GM12878 (cell line): ENCODE measurements around the gene COL3A1. TPM values are rescaled to one million over a fixed set of nuclear protein-coding genes. Genes with fewer than 3 reads are reported as not detected.

Experiments
- ATAC-seq: fragments of 200-7000 bp; cut with Tn5 transposase; 3 replicates; pipeline ENCODE4 v1.9.1; 2020; ENCODE audit warnings: mild to moderate bottlenecking, moderate library complexity
- BruUV-seq: library from RNA; stranded (reverse); fragments of 400-500 nt; replicated peaks from 2 replicates; lab custom pipeline; 2021; lab: Mats Ljungman, UMichigan
- CTCF ChIA-PET: fragments of 300-600 bp; sonication (Branson Sonifier 250); formaldehyde crosslinking; extraction: SDS; loops from one replicate; lab custom pipeline; 2021; ENCODE audit warnings: inconsistent platforms; lab: Yijun Ruan, JAX
- POLR2A ChIA-PET: fragments of 350-600 bp; formaldehyde crosslinking; extraction: SDS; loops from one replicate; lab custom pipeline; 2021; ENCODE audit warnings: inconsistent platforms; lab: Charles Lee
- RAD21 ChIA-PET: fragments of 300-600 bp; sonication (Branson Sonifier 250); formaldehyde crosslinking; loops from one replicate; lab custom pipeline; 2023; ENCODE audit warnings: antibody characterized with exemption; ENCODE audit not compliant: unreplicated experiment; lab: Charles Lee
- SMC1A ChIA-PET: fragments of 300-600 bp; sonication (Branson Sonifier 250); formaldehyde crosslinking; loops from one replicate; lab custom pipeline; 2023; ENCODE audit not compliant: unreplicated experiment, uncharacterized antibody; lab: Charles Lee
- DNase-seq: peaks from one replicate; pipeline ENCODE4 v3.0.0-alpha.2; 2011; ENCODE audit warnings: low read depth, low spot score
- FAIRE-seq: peaks from 3 replicates; lab custom pipeline; 2011; peaks lifted over from hg19 to GRCh38; lab: Jason Lieb, UNC
- H2AFZ ChIP-seq: 2 replicates; pipeline ENCODE4 v1.6.0; 2011; ENCODE audit warnings: low read depth, low read length, control low read depth; ENCODE audit not compliant: control insufficient read depth
- H3K27ac ChIP-seq: 2 replicates; pipeline ENCODE4 v1.5.1; 2011; ENCODE audit warnings: control low read depth; ENCODE audit not compliant: control insufficient read depth, insufficient read depth
- H3K27me3 ChIP-seq, 2 experiments: replicated peaks in 1 of 2; 2 replicates each; pipeline versions ENCODE4 v1.6.0 to v1.6.1; 2011; ENCODE audit warnings: low read length in 1 of 2; ENCODE audit not compliant: control insufficient read depth in 2 of 2, insufficient read depth in 2 of 2
- H3K36me3 ChIP-seq, 2 experiments: 2 replicates each; pipeline ENCODE4 v1.5.1; 2011; ENCODE audit warnings: low read length in 1 of 2; ENCODE audit not compliant: control insufficient read depth in 2 of 2, insufficient read depth in 2 of 2
- H3K4me1 ChIP-seq: 2 replicates; pipeline ENCODE4 v1.6.1; 2011; ENCODE audit warnings: mild to moderate bottlenecking, low read length, moderate library complexity, mixed read lengths; ENCODE audit not compliant: control insufficient read depth, insufficient read depth
- H3K4me2 ChIP-seq: 2 replicates; pipeline ENCODE4 v1.6.0; 2011; ENCODE audit warnings: control low read depth; ENCODE audit not compliant: control insufficient read depth, insufficient read depth
- H3K4me3 ChIP-seq: fragments of 200-600 bp; sonication (generic); 2 replicates; pipeline ENCODE4 v1.5.1; 2016
- H3K79me2 ChIP-seq: 2 replicates; pipeline ENCODE4 v1.6.0; 2011; ENCODE audit warnings: low read length; ENCODE audit not compliant: control insufficient read depth, insufficient read depth
- H3K9ac ChIP-seq: 2 replicates; pipeline ENCODE4 v1.8.0; 2011; ENCODE audit warnings: low read length, control low read depth, mixed read lengths; ENCODE audit not compliant: control insufficient read depth, insufficient read depth
- H3K9me3 ChIP-seq: replicated peaks from 3 replicates; pipeline ENCODE4 v1.5.1; 2011; ENCODE audit warnings: mild to moderate bottlenecking, low read length; ENCODE audit not compliant: control insufficient read depth, insufficient read depth
- H4K20me1 ChIP-seq: 2 replicates; pipeline ENCODE4 v1.6.0; 2011; ENCODE audit not compliant: control insufficient read depth, insufficient read depth
- BMI1 ChIP-seq: fragments of 450-650 bp; IDR thresholded peaks from 2 replicates; pipeline ENCODE4 v1.6.1; 2016; ENCODE audit warnings: mild to moderate bottlenecking, moderate library complexity, borderline replicate concordance
- CHD2 ChIP-seq: IDR thresholded peaks from 2 replicates; pipeline ENCODE4 v1.6.1; 2011; ENCODE audit warnings: low read depth, low read length, improper control_type of control experiment, borderline replicate concordance
- EED ChIP-seq: sonication (generic); IDR thresholded peaks from 2 replicates; pipeline ENCODE4 v1.6.1; 2016; ENCODE audit warnings: antibody characterized with exemption, low read depth
- NBN ChIP-seq: fragments of 450-650 bp; IDR thresholded peaks from 2 replicates; pipeline ENCODE4 v1.6.1; 2016
- NRF1 ChIP-seq: conservative IDR thresholded peaks from 2 replicates; pipeline ENCODE4 v1.6.1; 2011; ENCODE audit warnings: mild to moderate bottlenecking, low read depth, low read length, improper control_type of control experiment
- RAD51 ChIP-seq: fragments of 450-650 bp; IDR thresholded peaks from 2 replicates; pipeline ENCODE4 v1.6.1; 2016; ENCODE audit warnings: moderate library complexity, mild to moderate bottlenecking, inconsistent platforms
- SMAD1 ChIP-seq: fragments of 450-650 bp; IDR thresholded peaks from 2 replicates; pipeline ENCODE4 v1.6.1; 2018; ENCODE audit warnings: mild to moderate bottlenecking, low read depth; ENCODE audit not compliant: partially characterized antibody
- SMAD5 ChIP-seq: IDR thresholded peaks from 2 replicates; pipeline ENCODE4 v1.6.1; 2016; ENCODE audit warnings: antibody characterized with exemption, low read depth
- SMARCA5 ChIP-seq: fragments of 450-650 bp; IDR thresholded peaks from 2 replicates; pipeline ENCODE4 v1.6.1; 2017; ENCODE audit warnings: mild to moderate bottlenecking
- TCF12 ChIP-seq: IDR thresholded peaks from 2 replicates; pipeline ENCODE4 v1.6.1; 2011; ENCODE audit warnings: low read depth, mild to moderate bottlenecking, low read length
- TCF7 ChIP-seq: IDR thresholded peaks from 2 replicates; pipeline ENCODE4 v1.6.1; 2014; ENCODE audit warnings: antibody characterized with exemption, borderline replicate concordance
- WGBS: methylation state at CpG from one replicate; pipeline ENCODE4 v1.1.6; 2016; ENCODE audit warnings: low lambda C conversion rate; ENCODE audit not compliant: insufficient replicate concordance, insufficient coverage; ENCODE audit errors: missing lambda C conversion rate; 5-methylcytosine and 5-hydroxymethylcytosine counted together
- in situ Hi-C: fragments of 300-500 bp; cut with MboI; formaldehyde crosslinking; loops from 9 replicates; pipeline ENCODE4 v1.14.3; 2018; ENCODE audit warnings: mixed read lengths
- intact Hi-C: fragments of 100-400 bp; cut with micrococcal nuclease; formaldehyde crosslinking; loops from one replicate; pipeline ENCODE4 v1.14.2; 2022; ENCODE audit not compliant: unreplicated experiment
- polyA plus RNA-seq, 11 experiments: library from polyadenylated mRNA; depleted of rRNA in 4 of 11; unstranded in 6 of 11; stranded (reverse) in 5 of 11; fragments of >200 nt; fragmentation: Nextera tagmentation in 4 of 11; fragmentation: Illumina TruSeq in 1 of 11; extraction: Ambion mirVana in 4 of 11; extraction: Trizol in 1 of 11; gene quantifications; 1 replicate in 1 of 11; 2 replicates in 10 of 11; pipeline versions ENCODE4 v1.2.1 to v1.2.3, GENCODE V29; 2011 to 2016; ENCODE audit warnings: inconsistent platforms in 2 of 11, missing spikeins in 2 of 11, low read depth in 1 of 11
- total RNA-seq, 4 experiments: library from RNA; depleted of rRNA in 3 of 4; stranded (reverse); fragments of >200 nt in 3 of 4; fragmentation: Illumina TruSeq in 1 of 4; extraction: Trizol in 1 of 4; gene quantifications; 2 replicates each; pipeline versions ENCODE4 v1.2.1 to v1.2.3, GENCODE V29; 2013 to 2021
- TF ChIP-seq, protein P1 (sequence below): IDR thresholded peaks from 2 replicates; pipeline ENCODE4 v1.6.1; 2012; ENCODE audit warnings: improper control_type of control experiment, low read depth, low read length; ENCODE audit not compliant: insufficient replicate concordance
- TF ChIP-seq, protein P2 (sequence below): IDR thresholded peaks from 2 replicates; pipeline ENCODE4 v1.6.1; 2011; ENCODE audit warnings: mild to moderate bottlenecking, low read depth, low read length, moderate library complexity; ENCODE audit not compliant: insufficient replicate concordance
- TF ChIP-seq, protein P3 (sequence below): fragments of 150-350 bp; IDR thresholded peaks from 2 replicates; pipeline ENCODE4 v1.6.1; 2014; ENCODE audit warnings: mild to moderate bottlenecking, low read depth, low read length
- TF ChIP-seq, protein P4 (sequence below): fragments of 450-650 bp; conservative IDR thresholded peaks from 2 replicates; pipeline ENCODE4 v1.6.1; 2017; ENCODE audit warnings: mild to moderate bottlenecking, moderate library complexity

COL3A1 gene
- total and polyA plus RNA-seq, 10 of the 15 experiments (the other 5 are each of a cell fraction or from before 2014, with no cell fraction given): 0.04 to 0.67 (median 0.10) TPM; not detected in 2

DNA sequence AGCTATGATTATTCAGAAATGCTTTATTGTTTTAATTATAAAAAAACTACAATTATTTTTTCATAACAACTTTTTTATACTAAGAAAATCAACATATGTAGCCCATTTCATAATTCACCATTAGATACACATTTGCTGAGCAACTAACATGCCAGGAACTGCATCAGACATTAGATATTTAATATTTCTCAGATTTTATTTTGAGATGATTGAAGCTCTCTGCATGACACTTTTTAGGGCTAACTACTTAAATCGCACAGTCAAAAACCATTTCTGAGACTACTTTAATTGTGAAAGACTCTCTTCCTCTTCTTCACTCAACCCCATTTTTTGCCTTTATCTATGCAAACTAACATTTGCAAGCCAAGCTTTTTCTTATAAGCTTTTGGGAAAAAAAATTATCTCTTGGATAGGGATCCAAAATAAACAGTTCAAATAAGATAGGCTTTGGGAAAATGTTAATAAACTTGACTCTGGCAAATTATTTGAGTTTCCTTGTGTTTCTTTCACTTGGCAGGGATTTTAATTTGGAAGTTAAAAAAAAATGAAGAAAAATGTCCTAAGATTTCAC, 9.1 kb upstream of the COL3A1 start:
- Histone ChIP-seq H3K27me3 (no peaks in the 10 kb centered on the region), H3K9ac (no peak overlapping the region), H3K27ac (no peak overlapping the region), H3K4me3 (no peak overlapping the region), H4K20me1 (no peaks in the 10 kb centered on the region), H3K36me3 (no peaks in the 10 kb centered on the region), H2AFZ (no peak overlapping the region), H3K9me3 (no peaks in the 10 kb centered on the region), H3K4me2 (no peak overlapping the region), H3K79me2 (no peaks in the 10 kb centered on the region), H3K4me1 (no peaks in the 10 kb centered on the region)
- SMC1A ChIA-PET: interaction anchor here (0.6 to 1.5 kb wide), 4 partner anchors 9 to 446 kb away, joined by 3 to 4 read pairs (median 3); partner anchors contain the start of gene COL3A1
- CTCF ChIA-PET: interaction anchor here (0.6 to 3.3 kb wide), 2 partner anchors 19 to 60 kb away, joined by 3 to 11 read pairs; no protein-coding TSS in a partner anchor
- DNase-seq (no peak), ATAC-seq (no peak), FAIRE-seq (no peak)
- intact Hi-C loops: no loop called here
- 64% methylated on average over 1 of the region's 1 CpG for WGBS
- POLR2A ChIA-PET: no interaction called here
- BruUV-seq: no TSS peak
- in situ Hi-C loops: no loop called here
- RAD21 ChIA-PET: no interaction called here
- TF ChIP-seq, protein P1, sequence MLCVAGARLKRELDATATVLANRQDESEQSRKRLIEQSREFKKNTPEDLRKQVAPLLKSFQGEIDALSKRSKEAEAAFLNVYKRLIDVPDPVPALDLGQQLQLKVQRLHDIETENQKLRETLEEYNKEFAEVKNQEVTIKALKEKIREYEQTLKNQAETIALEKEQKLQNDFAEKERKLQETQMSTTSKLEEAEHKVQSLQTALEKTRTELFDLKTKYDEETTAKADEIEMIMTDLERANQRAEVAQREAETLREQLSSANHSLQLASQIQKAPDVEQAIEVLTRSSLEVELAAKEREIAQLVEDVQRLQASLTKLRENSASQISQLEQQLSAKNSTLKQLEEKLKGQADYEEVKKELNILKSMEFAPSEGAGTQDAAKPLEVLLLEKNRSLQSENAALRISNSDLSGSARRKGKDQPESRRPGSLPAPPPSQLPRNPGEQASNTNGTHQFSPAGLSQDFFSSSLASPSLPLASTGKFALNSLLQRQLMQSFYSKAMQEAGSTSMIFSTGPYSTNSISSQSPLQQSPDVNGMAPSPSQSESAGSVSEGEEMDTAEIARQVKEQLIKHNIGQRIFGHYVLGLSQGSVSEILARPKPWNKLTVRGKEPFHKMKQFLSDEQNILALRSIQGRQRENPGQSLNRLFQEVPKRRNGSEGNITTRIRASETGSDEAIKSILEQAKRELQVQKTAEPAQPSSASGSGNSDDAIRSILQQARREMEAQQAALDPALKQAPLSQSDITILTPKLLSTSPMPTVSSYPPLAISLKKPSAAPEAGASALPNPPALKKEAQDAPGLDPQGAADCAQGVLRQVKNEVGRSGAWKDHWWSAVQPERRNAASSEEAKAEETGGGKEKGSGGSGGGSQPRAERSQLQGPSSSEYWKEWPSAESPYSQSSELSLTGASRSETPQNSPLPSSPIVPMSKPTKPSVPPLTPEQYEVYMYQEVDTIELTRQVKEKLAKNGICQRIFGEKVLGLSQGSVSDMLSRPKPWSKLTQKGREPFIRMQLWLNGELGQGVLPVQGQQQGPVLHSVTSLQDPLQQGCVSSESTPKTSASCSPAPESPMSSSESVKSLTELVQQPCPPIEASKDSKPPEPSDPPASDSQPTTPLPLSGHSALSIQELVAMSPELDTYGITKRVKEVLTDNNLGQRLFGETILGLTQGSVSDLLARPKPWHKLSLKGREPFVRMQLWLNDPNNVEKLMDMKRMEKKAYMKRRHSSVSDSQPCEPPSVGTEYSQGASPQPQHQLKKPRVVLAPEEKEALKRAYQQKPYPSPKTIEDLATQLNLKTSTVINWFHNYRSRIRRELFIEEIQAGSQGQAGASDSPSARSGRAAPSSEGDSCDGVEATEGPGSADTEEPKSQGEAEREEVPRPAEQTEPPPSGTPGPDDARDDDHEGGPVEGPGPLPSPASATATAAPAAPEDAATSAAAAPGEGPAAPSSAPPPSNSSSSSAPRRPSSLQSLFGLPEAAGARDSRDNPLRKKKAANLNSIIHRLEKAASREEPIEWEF: no peak
- TF ChIP-seq CHD2 (no peak), SMAD5 (no peak), TCF12 (no peak), NBN (no peak), NRF1 (no peak), TCF7 (no peak), SMARCA5 (no peak), RAD51 (no peak), BMI1 (no peak), EED (no peak), SMAD1 (no peak)
- TF ChIP-seq, protein P2, sequence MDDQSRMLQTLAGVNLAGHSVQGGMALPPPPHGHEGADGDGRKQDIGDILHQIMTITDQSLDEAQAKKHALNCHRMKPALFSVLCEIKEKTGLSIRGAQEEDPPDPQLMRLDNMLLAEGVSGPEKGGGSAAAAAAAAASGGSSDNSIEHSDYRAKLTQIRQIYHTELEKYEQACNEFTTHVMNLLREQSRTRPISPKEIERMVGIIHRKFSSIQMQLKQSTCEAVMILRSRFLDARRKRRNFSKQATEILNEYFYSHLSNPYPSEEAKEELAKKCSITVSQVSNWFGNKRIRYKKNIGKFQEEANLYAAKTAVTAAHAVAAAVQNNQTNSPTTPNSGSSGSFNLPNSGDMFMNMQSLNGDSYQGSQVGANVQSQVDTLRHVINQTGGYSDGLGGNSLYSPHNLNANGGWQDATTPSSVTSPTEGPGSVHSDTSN: no peak
- TF ChIP-seq, protein P3, sequence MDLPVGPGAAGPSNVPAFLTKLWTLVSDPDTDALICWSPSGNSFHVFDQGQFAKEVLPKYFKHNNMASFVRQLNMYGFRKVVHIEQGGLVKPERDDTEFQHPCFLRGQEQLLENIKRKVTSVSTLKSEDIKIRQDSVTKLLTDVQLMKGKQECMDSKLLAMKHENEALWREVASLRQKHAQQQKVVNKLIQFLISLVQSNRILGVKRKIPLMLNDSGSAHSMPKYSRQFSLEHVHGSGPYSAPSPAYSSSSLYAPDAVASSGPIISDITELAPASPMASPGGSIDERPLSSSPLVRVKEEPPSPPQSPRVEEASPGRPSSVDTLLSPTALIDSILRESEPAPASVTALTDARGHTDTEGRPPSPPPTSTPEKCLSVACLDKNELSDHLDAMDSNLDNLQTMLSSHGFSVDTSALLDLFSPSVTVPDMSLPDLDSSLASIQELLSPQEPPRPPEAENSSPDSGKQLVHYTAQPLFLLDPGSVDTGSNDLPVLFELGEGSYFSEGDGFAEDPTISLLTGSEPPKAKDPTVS: no peak
- TF ChIP-seq, protein P4, sequence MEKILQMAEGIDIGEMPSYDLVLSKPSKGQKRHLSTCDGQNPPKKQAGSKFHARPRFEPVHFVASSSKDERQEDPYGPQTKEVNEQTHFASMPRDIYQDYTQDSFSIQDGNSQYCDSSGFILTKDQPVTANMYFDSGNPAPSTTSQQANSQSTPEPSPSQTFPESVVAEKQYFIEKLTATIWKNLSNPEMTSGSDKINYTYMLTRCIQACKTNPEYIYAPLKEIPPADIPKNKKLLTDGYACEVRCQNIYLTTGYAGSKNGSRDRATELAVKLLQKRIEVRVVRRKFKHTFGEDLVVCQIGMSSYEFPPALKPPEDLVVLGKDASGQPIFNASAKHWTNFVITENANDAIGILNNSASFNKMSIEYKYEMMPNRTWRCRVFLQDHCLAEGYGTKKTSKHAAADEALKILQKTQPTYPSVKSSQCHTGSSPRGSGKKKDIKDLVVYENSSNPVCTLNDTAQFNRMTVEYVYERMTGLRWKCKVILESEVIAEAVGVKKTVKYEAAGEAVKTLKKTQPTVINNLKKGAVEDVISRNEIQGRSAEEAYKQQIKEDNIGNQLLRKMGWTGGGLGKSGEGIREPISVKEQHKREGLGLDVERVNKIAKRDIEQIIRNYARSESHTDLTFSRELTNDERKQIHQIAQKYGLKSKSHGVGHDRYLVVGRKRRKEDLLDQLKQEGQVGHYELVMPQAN: no peak
